Measurements from ENCODE around the gene IGF2BP2.
"Not testable (repeated sequence)": the region's sequence is repeated elsewhere in the genome, so short reads cannot be mapped to it uniquely, and the experiment has no call there.

Gene IGF2BP2

DNA sequence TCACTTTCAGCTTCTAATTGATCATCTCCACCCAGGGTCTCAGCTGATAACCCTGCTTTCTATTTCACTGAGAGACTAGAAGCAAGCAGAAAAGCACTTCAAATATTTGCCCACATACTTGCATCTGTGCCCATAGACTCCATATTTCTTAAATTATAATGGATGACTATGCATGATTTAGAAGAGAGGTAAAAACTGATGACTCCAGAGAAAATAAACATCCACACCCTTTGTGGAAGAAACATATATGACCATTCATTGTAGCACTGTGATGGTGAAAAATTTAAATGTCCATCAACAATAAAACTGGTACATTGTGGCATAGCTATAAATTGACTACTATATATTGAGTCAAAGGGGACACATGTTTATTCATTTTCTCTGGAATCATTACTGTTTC is 7.1 kb upstream of the IGF2BP2 start:
- no peak for DNase-seq

DNA sequence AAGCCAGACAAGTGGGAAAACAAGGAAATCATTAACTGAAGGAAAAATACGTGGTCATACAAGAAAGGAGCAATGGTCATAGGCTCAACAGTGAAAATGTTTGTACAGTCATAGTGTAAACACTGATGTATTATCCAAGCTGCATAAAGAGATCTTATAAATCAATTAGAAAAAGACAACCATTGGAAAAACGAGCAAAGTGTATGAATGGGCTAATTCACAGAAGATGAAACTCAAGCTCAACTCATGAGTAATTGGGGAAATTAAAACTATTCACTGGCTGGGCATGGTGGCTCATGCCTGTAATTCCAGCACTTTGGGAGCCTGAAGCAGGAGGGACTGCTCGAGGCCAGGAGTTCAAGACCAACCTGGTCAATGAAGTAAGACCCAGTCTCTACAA is 6.4 kb upstream of the IGF2BP2 start:
- no peak for DNase-seq

DNA sequence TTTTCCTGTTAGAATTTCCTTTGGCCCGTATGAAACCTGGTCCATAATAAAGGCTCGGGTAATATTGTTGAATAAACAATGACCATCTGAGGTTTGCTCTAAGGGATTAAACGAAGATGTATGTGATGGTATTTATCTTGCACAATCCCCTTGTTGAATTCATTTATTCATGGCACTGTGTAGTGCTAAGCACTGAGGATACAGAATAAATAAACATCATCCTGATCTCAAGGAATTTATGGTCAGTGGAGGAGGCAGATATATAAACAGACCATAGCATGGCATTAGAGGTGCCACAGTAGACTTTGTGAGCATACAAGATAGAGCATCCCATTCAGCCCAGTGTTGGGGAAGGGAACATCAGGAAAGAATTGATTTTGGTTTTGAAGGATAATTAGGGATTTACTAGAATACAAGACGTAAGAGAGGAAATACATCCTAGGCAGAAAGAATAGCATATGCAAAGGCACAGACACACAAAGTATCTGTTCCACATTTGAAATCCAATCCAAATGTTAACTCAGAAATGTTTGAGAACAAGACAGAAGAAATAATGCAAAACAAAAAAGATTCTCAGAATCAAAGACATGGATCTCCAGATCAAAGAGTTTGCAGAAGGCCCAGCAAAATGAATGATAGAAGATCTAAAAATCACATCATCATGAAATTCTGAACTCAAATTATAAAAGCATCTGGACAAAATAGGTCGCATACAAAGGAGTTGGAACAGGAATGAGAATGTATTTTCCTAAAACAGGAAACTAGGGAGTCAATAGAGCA is 5.4 kb upstream of the IGF2BP2 start:
- DNase-seq: no peak

GRCh38 chr3:185828755-185829154 is 3.9 kb upstream of the IGF2BP2 start:
- DNase-seq: no peak

DNA sequence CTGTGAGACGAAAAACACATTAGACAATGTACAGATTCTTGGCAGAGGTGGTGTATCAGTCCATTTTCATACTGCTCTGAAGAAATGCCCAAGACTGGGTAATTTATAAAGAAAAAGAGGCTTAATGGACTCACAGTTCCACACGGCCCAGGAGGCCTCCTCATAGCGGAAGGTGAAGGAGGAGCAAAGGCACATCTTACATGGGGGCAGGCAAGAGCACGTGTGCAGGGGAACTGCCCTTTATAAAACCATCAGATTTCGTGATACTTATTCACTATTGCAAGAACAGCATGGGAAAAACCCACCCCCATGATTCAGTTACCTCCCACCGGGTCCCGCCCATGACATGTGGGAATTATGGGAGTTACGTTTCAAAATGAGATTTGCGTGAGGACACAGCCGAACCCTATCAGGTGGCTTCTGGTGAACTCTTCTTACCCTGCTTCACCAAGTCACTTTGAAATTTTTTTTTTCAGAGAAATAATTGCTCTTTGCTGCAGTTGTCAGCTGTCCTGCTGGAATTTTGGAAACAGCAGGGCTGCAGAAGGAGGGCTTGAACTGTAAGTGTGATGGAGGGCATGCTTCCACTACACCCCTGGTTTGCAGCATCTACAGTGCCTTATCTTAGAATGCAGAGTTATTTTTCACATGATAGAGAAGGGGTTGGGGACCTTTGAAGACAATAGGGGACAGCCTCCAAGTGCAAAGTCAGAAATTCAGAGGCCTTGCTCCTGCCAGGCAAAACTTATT is 2.9 kb upstream of the IGF2BP2 start:
- no peak for DNase-seq

- no peak for DNase-seq
These were observed 1.0 kb upstream of the IGF2BP2 start for GRCh38 chr3:185825639-185826481.

- no peak for DNase-seq
These were observed 514 bp downstream of the IGF2BP2 start for GRCh38 chr3:185824051-185825005.

DNA sequence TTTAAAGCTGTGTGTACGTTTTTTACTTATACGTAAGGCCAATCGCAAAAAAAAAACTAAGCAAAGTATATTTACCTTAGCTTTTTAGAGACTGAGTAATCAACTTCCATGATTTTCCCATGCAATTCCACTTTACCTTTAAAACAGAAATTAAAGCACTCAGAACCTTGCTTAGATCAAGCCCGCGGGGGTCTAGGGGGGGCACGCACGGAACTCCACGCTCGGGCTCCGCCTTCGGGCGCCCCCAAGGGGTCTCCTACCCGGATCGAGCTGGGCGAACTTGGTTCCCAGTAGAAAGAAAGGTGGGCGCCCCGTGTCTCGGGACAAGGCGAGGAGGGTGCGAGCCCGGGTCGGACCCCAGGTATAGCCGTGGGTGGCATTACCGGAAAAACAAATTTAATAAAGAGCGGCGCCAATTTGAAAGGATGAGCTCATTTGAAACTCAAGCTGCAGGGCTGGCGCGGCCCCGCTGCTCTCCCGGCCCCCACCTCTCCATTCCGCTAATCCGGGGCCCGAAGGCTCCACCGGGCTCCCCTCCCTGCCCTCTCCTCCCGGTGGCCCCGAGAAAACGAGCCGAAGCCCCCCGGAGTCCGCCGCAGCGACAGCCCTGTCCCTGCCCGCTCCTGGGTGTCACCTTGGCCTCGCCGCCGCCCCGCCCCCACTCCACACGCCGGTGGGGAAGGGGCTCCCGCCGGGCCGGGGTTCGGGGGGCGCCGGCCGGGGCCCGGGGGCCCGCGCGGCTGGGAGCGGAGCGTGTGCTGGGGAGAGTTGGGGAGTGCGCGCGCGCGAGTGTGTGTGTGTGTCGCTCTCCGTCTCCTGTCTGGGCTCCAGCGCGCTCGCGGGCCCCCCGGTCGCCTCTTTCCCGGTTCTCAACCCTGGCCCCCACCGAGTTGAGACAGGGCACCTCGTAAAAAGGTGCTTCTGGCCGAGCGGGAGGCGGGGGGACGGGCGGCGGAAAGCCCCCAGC is 1.5 kb downstream of the IGF2BP2 start:
- no peak for DNase-seq

DNA sequence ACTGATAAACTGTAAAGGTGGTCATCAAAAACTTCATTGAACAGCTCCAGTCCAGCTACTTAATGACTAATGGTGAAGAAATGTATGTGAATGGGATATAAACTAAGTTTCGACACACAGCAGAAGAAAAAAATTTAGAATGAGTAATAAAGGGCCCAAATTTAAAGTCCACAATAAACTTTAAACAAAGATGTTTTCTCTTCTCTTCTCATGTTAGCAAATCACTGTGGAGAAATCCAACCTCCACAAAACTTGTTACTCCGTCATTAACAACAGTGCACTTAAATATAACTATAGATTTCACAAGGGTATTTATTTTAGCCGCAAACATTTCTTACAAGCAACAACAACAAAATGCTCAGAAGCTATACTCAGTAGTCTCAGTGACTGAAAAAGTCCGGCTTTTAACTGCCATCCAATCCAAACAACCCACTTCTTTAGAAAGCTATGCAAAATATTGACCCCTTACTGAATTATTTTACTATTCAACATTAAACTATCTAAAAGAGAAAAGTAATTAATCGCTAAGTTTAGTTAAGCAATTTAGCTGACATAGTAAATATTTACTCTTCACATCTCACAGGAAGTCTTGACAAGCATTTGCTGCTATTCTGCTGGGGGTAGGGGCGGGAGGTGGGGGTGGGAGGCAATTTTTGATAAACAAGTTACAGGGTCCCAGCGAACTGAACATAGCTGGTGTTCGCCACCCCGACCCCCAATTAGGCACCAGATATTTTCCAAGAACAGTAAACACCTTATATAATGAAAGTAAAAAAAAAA is 2.4 kb downstream of the IGF2BP2 start:
- peak; percentile 74 for DNase-seq

- DNase-seq: peak; percentile 92
These were observed 3.7 kb downstream of the IGF2BP2 start for GRCh38 chr3:185820973-185821758.

- no peak for DNase-seq
These were observed 6.5 kb downstream of the IGF2BP2 start for GRCh38 chr3:185818267-185818875.

- DNase-seq: no peak
These were observed 9.2 kb downstream of the IGF2BP2 start for GRCh38 chr3:185815391-185816282.

- DNase-seq: peak; percentile 89
These were observed 11.1 kb downstream of the IGF2BP2 start for GRCh38 chr3:185813691-185814215.

- DNase-seq: no peak
These were observed 11.6 kb downstream of the IGF2BP2 start for GRCh38 chr3:185813205-185813604.

DNA sequence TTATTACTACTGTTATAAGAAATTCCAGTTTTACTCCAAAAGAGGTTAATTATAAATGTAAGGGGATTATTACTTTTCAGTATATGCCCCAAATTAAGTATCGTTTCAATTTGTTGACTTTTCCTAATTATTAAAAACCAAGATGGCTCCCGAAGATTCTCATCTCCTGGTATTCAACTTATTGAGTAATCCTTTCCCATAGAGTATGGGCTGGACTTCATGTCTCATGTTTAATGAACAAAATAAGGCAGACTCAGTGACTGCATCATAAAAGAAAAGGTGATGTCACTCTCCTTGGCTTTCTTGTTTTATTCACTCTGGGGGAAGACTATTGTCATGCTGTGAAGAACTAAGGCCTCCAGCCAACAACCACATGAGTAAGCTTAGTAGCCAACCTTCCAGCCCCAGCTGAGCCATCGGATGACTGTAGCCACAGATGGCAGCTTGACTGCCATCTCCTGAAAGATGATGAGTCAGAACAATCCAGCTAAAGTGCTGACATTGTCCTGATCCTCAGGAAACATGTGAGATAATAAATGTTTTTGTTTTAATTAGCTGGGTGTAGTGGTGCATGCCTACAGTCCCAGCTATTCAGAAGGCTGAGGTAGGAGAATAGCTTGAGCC is 17.3 kb downstream of the IGF2BP2 start:
- peak; percentile 83 for DNase-seq

GRCh38 chr3:185798831-185799110 is 26.1 kb downstream of the IGF2BP2 start:
- not testable (repeated sequence) for DNase-seq

All from fibroblast of upper back skin (primary cell).